NCI-H2081 treated with DMSO at 0.1 percent for 48 hours (cell line): Measurements from ENCODE around the gene DHRS4.
"Not testable (repeated sequence)": the region's sequence is repeated elsewhere in the genome, so short reads cannot be mapped to it uniquely, and the experiment has no call there.

ENCODE experiments used
- DNase-seq: peaks from one replicate; lab custom pipeline; 2025; lab: John Stamatoyannopoulos, UW

DHRS4 gene

DNA sequence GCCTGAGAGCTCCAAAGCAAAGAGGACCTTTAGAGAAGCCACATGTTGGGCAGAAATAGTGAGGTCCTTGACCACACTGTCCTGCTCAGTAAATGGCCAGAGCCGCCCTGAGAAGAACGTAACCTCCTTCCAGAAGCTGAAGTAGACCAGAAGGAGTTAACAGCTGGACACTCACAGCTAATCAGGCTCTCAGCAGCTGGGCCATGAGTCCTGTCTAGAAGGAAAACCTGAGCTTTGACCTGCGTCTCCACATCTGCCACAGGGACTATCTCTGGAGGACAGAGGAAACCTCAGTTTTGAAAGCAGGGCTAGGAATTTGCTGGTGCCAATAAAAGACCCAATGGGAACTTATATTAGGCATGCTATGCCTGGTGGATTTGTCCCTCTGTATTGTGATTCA, 12.3 kb upstream of the DHRS4 start:
- no peak for DNase-seq

DNA sequence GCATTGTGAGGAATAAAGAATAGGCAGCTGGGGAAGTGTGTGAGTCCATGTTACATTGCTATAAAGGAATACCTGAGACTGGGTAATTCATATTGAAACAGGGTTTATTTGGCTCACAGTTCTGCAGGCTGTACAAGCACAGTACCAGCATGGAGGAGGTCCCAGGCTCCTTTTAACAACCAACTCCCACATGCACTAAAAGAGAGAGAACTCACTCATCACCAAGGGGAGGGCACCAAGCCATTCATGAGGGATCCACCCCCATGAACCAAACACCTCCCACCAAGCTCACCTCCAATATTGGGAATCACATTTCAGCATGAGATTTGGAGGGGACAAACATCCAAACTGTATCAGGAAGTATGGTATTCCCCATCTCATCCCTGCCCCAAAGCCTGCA, 11.9 kb upstream of the DHRS4 start:
- DNase-seq = no peak

DNA sequence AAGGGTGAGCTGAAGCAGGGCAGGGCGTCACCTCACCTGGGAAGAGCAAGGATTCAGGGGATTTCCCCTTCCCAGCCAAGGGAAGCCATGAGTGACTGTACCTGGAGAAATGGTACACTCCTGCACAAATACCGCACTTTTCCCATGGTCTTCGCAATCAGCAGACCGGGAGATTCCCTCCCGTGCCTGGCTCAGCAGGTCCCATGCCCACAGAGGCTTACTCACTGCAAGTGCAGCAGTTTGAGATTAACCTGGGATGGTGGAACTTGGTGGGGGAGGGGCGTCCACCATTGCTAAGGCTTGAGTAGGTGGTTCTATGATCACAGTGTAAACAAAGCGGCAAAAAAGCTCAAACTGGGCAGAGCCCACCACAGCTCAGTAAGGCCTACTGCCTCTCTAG, 11.0 kb upstream of the DHRS4 start:
- no peak for DNase-seq

DNA sequence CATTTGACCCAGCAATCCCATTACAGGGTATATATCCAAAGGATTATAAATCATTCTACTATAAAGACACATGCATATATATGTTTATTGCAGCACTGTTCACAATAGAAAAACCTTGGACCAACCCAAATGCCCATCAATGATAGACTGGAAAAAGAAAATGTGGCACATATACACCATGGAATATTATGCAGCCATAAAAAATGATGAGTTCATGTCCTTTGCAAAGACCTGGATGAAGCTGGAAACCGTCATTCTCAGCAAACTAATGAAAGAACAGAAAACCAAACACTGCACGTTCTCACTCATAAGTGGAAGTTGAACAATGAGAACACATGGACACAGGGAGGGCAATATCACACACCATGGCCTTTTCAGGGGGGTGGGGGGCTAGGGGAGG, 4.5 kb upstream of the DHRS4 start:
- DNase-seq = not testable (repeated sequence)

DNA sequence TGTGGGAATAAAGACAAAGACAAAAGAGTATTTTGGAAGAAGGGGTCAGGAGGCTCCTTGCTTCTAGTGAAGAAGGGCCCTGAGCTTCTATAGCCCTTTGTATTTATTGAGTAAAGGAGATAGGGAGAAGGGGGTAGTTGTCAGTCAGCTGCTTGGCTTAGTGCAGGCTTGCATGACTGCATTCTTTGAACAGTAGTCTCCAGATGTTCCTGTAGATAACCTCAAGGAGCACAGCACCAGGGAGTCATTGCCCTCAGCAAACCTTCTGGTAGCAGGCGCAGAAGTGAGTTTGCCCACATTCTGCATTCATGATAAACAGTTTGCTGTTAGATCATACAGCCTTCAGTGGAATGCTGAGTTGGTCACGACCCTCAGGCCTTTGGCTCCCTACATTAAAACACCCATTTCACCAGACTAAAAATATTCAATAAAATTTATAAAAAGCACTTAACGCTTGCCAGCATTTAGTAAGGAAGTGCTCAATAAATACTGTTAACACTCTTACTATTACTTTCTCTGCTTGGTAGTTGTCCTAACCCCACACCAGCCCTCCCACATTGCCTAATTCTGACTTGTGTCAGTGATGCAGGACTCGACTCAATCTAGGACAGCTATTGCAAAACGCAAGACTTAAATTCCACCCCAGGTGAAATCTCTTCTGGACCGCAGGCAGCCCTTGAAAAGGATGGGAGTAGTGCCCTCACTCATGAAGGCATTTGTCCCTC, 3.0 kb upstream of the DHRS4 start:
- DNase-seq = no peak

DNA sequence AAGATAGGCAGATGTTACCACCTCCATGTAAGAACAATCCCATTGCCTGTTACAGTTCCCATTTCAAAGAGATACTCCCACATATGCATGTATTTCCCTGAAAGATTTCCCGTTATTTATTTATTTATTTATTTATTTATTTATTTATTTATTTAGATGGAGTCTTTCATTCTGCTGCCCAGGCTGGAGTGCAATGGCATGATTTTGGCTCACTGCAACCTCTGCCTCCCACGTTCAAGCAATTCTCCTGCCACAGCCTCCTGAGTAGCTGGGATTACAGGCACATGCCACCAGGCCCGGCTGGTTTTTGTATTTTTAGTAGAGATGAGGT, 2.5 kb upstream of the DHRS4 start:
- not testable (repeated sequence) for DNase-seq

DNA sequence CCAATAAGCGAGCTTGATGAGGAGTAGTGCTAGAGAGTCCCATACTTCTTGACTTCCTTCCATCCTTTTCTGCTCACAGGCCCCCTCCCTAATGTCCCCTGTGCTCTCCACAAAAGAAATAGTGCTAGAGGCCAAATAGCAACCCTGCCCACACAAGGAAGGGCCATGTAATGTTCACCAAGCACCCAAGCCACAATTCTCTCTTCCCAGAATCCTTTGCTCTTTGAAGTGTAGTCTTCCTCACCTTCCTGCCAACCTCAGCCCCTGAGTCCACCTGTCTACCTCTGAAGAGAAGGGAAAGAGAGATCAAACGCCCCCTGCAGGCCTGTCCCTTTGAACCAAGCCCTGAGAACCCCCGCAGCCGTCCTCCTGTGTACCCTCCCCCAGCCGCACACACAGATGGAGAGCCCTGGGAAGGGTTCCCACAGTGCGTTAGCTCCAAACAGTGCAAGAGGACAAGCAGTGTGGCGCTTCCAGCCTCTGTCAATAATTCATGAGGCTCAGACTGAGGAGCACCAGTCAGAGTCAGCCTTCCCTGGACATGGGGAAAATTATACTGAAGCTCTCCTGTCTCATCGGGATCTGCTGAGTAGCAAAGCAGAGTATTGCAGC, 1.9 kb upstream of the DHRS4 start:
- DNase-seq = no peak

DNA sequence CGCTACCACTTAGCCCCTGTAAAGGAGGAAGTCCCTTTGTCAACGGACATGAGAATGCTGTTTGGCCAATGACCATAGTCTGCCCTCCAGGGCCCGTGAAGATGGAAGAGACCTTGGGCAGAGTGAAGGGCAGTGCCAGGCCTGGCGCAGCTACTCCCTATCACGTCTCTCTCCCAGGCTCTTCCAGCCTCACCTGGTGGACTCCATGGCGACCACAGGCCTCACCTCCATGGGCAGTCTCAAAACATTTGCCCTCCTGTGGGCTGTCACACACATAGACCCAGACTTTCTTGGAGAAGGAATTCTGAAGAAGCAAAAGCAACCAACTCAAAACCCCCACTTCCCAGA, 480 bp upstream of the DHRS4 start:
- not testable (repeated sequence) for DNase-seq

DNA sequence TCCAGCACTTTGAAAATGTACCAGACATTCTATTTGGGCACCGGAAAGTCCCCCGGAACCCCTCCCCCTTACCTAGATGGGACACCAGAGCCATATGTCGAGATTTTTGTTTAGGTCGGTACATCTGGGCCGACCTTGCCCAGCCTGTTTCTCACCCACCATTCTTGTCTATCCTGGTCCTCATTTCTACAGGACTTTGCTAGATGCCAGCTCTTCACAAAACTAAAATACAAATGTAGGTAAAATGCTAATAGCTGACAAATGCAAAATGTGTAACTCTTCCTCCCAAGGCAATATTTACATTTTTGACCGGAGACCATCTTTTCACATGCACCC, 677 bp downstream of the DHRS4 start:
- DNase-seq = not testable (repeated sequence)

DNA sequence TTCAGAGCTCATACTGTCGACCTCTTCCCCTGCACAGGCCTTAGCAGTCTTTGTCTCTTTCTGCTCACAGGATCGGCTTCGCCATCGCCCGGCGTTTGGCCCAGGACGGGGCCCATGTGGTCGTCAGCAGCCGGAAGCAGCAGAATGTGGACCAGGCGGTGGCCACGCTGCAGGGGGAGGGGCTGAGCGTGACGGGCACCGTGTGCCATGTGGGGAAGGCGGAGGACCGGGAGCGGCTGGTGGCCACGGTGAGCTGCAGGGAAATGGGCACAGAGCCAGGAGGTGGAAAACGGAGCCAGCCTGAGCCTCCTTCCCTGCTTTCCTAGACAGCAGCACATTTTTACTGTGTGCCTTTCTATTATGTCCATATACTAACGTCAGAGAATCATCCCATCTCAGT, 1.4 kb downstream of the DHRS4 start:
- not testable (repeated sequence) for DNase-seq

DNA sequence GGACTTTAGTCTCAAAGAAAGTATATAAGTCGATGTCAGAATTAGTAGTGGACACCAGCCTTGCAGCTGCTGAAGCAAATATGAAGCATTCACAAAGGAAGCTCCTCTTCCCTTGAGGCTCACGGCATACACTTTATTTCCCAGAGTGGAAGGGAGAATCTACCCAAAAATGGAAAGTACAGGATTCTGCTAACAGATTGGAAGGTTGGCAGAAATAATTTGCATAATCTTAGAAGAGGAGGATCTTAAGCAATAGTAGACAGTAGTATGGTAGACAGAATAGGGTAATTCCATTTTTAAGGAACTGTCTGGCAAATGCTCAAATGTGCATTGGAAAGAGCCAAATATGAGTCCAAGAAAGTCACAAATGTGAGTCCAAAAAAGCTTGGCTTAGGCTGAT, 2.2 kb downstream of the DHRS4 start:
- not testable (repeated sequence) for DNase-seq

DNA sequence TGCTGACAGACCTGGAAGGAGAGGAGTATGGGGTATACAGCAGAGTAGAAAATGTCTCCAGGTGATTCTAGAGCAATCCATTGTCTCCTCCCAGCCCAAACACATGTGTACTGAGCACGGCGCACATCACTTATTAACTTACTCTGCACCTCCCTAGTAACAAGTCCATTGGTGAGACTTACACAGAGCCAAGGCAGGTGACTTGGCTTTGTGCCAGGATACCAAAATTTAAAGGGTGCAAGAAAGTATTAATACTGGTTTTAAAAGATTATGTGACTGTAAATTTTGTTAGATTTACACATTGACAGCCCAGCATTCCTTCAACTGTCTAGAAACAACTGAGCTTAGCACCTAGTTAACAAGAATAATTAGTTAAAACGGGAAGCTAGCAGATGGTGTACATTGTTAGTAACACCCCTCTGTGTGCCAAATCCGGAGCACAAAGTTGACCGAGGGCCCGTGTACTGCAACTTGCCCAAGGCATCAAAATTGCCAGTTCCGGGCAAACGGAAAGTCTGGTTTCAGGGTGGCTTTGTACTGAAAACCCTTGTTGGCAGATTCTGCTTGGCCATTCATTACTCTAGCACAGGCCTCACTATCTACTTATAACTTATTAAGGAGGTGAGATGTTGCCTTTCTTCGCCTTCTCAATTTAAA, 4.5 kb downstream of the DHRS4 start:
- DNase-seq = not testable (repeated sequence)

DNA sequence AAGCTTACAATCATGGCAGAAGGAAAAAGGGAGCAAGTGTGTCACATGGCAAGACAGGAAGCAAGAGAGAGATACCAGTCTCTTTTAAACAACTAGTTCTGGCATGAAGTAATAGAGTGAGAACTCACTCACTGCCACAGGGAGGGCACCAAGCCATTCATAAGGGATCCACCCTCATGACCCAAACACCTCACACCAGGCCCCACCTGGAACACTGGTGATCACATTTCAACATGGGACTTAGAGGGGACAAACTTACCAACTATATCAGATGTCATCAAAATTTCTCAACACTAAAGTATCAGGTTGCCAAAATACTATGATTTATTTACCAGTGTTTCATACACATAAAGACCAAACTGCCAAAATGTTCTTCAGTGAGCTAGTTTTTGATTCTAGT, 7.3 kb downstream of the DHRS4 start:
- DNase-seq = not testable (repeated sequence)

DNA sequence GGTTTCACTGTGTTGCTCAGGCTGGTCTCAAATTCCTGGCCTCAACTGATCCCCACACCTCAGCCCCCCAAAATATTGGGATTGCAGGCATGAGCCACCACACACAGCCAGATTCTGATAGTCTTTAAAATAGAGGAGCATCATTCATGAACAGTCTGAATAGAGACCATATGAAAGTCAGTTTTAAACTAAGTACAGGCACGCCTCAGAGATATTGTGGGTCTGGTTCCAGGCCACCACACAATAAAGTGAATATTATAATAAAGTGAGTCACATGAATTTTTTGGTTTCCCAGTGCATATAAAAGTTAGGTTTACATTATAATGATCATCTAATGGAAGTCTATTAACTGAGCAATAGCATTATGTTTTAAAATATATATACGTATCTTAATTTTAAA, 8.1 kb downstream of the DHRS4 start:
- DNase-seq = not testable (repeated sequence)

DNA sequence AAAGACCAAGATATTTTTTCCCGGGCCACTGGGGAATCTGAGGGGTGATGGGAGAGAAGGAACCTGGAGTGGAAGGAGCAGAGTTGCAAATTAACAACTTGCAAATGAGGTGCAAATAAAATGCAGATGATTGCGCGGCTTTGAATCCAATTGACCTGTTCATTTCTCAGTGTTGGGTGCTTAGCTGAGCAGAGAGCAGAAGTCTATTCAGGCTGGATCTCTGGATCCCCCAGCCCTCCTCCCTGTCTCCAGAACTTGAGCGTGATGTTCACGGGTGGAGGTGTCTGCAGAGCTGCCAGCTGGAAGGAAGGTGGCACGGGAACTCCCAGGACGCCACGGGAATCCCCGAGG, 15.5 kb downstream of the DHRS4 start:
- DNase-seq = not testable (repeated sequence)

DNA sequence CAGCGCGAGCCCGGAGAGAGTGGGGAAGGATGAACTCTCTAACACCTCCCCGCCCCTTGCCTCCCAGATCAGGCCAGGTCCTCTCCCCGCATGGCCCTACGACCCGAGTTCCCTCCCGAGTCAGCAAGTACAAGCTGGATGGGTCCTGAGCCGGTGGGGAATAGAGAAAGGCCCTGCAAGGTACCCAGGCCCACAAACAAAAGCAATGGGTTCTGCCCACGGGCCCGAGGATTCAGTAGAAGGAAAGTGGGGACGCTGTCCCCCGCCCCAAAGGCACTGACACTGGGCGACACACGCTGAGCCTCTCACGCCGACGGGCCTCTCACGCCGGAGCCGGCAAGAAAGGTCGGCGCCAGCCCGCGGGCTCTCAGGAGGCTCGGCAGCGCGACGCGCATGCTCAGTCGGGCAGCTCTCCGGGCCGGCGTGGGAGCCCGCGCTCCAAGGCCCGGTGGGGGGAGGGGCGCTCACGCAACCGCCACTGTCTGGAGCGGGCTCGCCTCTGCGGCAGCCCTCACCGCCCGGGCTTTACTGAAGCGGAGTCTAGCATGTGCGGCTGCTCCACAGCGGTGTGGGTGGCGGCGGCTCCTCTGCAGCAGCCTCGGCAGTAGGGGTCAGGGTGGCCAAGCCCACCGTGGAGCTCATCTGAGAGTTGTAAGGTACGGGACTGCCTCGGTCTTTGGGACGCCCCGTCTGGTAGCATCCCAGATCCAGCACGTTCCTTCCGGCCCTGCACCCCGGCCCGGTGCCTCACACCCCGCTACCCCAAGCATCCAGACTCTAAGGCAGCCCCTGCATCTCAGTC, 16.1 kb downstream of the DHRS4 start:
- DNase-seq = not testable (repeated sequence)

DNA sequence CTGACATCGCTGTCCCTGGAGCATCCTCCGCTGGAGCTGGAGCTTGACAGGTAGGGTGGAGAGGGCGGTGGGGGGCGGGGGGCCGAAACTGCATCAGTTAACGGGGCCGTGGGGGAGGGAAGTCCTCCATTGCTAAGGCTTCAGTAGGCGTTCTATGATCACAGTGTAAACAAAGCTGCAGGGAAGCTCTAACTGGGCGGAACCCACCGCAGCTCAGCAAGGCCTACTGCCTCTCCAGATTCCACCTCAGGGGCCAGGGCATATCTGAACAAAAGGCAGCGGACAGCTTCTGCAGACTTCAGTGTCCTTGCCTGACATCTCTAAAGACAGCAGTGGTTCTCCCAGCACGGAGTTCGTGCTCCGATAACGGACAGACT, 16.7 kb downstream of the DHRS4 start:
- DNase-seq = not testable (repeated sequence)

DNA sequence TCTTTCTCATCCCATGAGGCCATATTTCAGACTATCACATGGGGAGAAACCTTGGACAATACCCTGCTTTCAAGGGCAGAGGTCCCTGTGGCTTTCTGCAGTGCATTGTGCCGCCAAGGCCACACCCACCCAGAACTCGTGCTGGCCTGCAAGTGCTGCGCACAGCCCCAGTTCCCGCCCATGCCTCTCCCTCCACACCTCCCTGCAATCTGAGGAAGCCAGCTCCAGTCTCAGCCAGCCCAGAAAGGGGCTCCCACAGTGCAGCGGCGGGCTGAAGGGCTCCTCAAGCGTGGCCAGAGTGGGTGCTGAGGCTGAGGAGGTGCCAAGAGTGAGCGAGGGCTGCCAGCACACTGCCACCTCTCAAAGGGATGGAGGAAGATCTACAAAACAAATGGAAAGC, 19.6 kb downstream of the DHRS4 start:
- DNase-seq = not testable (repeated sequence)

DNA sequence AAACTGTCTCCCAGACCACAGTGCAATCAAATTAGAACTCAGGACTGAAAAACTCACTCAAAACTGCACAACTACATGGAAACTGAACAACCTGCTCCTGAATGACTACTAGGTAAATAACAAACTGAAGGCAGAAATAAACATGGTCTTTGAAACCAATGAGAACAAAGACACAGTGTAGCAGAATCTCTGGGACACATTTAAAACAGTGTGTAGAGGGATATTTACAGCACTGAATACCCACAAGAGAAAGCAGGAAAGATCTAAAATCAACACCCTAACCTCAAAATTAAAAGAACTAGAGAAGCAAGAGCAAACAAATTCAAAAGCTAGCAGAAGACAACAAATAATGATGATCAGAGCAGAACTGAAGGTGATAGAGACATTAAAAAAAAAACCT, 20.5 kb downstream of the DHRS4 start:
- not testable (repeated sequence) for DNase-seq

DNA sequence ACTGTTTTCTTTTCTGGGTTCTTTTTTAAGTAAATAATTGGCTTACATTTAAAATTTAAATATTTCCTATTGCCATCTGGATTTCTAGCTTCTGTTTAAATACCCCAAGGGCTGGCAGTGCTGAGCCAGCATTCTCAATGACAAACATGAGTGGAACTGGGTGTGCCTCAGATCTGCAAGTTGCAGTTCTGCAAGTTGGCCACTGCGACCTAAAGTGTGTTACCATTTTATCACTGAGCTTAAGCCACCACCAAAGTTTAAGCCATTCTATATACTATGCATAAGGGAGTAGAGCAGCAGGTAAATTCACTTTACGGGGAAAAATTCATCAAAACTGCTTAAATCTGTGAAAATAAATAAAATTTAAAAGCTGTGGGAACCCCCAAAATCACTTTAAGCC, 23.6 kb downstream of the DHRS4 start:
- not testable (repeated sequence) for DNase-seq

DNA sequence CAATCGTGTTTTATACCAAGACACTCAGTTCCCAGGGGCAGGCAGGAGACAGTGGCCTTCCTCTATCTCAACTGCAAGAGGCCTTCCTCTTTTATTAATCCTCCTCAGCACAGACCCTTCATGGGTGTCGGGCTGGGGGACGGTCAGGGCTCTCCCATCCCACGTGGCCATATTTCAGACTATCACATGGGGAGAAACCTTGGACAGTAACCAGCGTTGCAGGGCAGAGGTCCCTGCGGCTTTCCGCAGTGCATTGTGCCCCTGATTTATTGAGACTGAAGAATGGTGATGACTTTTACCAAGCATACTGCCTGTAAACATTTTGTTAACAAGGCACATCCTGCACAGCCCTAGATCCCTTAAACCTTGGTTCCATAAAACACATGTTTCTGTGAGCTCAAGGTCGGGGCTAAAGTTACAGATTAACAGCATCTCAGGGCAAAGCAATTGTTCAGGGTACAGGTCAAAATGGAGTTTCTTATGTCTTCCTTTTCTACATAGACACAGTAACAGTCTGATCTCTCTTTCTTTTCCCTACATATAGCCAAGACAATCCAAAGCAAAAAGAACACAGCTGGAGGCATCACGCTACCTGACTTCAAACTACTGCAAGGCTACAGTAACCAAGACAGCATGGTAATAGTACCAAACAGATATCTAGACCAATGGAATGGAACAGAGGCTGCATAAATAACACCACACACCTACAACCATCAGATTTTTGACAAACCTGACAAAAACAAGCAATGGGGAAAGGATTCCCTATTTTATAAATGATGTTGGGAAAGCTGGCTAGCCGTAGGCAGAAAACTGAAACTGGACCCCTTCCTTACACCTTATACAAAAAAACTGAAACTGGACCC, 28.6 kb downstream of the DHRS4 start:
- not testable (repeated sequence) for DNase-seq
